ENCODE measurements around the gene CARS1. TPM values are rescaled to one million over a fixed set of nuclear protein-coding genes. Genes with fewer than 3 reads are reported as not detected.

Gene CARS1
- total and polyA plus RNA-seq, 2 experiments from 2014 or later, result 72.9 to 95.9 TPM

GRCh38 chr11:3022982-3023381, 34.2 kb downstream of the CARS1 start:
- H3K79me2 ChIP-seq (replicated peaks; ENCODE audit: insufficient read depth), result no peaks in the 10 kb centered on the region; the same call in 1 of the 2 replicates
- peaks cover 14% of the 10 kb centered on the region for H3K4me1 Mint-ChIP-seq
- peaks cover 10% of the 10 kb centered on the region for H3K27me3 Mint-ChIP-seq (ENCODE audit: insufficient read depth, low read depth, poor library complexity)
- ATAC-seq (no peak), DNase-seq (ENCODE audit: low spot score) (no peak)
- H3K27me3 ChIP-seq (ENCODE audit: insufficient read depth), result no peaks in the 10 kb centered on the region
- no peak overlapping the region for H3K27ac ChIP-seq (ENCODE audit: low read depth)
- H3K4me3 Mint-ChIP-seq, result no peak overlapping the region; the same call in 2 of the 3 replicates
- TF ChIP-seq EZH2 (IDR thresholded peaks at IDR 0.05; ENCODE audit: low read depth, unreplicated experiment) (no peak), NANOG (IDR thresholded peaks at IDR 0.05; ENCODE audit: borderline replicate concordance) (no peak), EZH2phosphoT487 (IDR thresholded peaks at IDR 0.05; ENCODE audit: unreplicated experiment) (no peak), POLR2AphosphoS5 (IDR thresholded peaks at IDR 0.05; ENCODE audit: low read depth) (no peak), CREB1 (CRISPR knock-in tag; IDR thresholded peaks at IDR 0.05; ENCODE audit: low read depth) (no peak), JUNB (IDR thresholded peaks at IDR 0.05; ENCODE audit: unreplicated experiment) (no peak), STAT1 (IDR thresholded peaks at IDR 0.05; ENCODE audit: unreplicated experiment) (no peak), ZNF462 (CRISPR knock-in tag; IDR thresholded peaks at IDR 0.05) (no peak), ZNF114 (CRISPR knock-in tag; IDR thresholded peaks at IDR 0.05) (no peak), CTCF (conservative IDR thresholded peaks at IDR 0.05; ENCODE audit: low read depth in 2 of 2) (no peak), ZNF331 (CRISPR knock-in tag; IDR thresholded peaks at IDR 0.05; ENCODE audit: low read depth) (no peak), REST (IDR thresholded peaks at IDR 0.05; ENCODE audit: unreplicated experiment) (no peak)
- TF ChIP-seq, protein P1, sequence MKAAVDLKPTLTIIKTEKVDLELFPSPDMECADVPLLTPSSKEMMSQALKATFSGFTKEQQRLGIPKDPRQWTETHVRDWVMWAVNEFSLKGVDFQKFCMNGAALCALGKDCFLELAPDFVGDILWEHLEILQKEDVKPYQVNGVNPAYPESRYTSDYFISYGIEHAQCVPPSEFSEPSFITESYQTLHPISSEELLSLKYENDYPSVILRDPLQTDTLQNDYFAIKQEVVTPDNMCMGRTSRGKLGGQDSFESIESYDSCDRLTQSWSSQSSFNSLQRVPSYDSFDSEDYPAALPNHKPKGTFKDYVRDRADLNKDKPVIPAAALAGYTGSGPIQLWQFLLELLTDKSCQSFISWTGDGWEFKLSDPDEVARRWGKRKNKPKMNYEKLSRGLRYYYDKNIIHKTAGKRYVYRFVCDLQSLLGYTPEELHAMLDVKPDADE (IDR thresholded peaks at IDR 0.05), result no peak
- no peaks in the 10 kb centered on the region for H3K4me1 ChIP-seq (ENCODE audit: insufficient read depth)
- no peak overlapping the region for H3K27ac Mint-ChIP-seq
- H3K9me2 ChIP-seq (ENCODE audit: insufficient read depth), result no peaks in the 10 kb centered on the region
- H2AFZ ChIP-seq, result no peak overlapping the region
- H3F3A ChIP-seq (replicated peaks; ENCODE audit: low read depth), result 0 out of 2 replicates have a peak, but pooled peaks cover 5% of the 10 kb centered on the region
- peaks cover 35% of the 10 kb centered on the region for H3K36me3 ChIP-seq (ENCODE audit: insufficient read depth)
- no peak overlapping the region for H3K4me2 ChIP-seq
- H3K36me3 Mint-ChIP-seq (ENCODE audit: low read depth), result peaks cover 83% of the 10 kb centered on the region
- peaks cover 12% of the 10 kb centered on the region for H4K20me1 ChIP-seq (replicated peaks; ENCODE audit: insufficient read depth)
- H3K9me3 Mint-ChIP-seq, result no peaks in the 10 kb centered on the region
- H3K4me3 ChIP-seq, result no peak overlapping the region

All from GM23338 (cell line).